HG03521 (cell line): Measurements from ENCODE around the gene TUBB4B.
"Not testable (repeated sequence)": the region's sequence is repeated elsewhere in the genome, so short reads cannot be mapped to it uniquely, and the experiment has no call there.

Experiments used
- ATAC-seq: cut with Tn5 transposase; IDR thresholded peaks from one replicate; pipeline ENCODE4 v1.9.1; 2021; ENCODE audit warnings: mild to moderate bottlenecking, moderate library complexity; ENCODE audit not compliant: unreplicated experiment

TUBB4B gene

GRCh38 chr9:137250329-137251193 lies 9.5 kb downstream of the TUBB4B start:
- no peak for ATAC-seq

GRCh38 chr9:137251194-137251461 lies 10.0 kb downstream of the TUBB4B start, which contains the start of gene STPG3:
Gene STPG3, plus strand, starts transcription at chr9:137251286. Its CDS starts 1 bp downstream, at chr9:137251287.
- ATAC-seq, result no peak

- no peak for ATAC-seq
Measured at GRCh38 chr9:137251490-137252268, 10.6 kb downstream of the TUBB4B start.

DNA sequence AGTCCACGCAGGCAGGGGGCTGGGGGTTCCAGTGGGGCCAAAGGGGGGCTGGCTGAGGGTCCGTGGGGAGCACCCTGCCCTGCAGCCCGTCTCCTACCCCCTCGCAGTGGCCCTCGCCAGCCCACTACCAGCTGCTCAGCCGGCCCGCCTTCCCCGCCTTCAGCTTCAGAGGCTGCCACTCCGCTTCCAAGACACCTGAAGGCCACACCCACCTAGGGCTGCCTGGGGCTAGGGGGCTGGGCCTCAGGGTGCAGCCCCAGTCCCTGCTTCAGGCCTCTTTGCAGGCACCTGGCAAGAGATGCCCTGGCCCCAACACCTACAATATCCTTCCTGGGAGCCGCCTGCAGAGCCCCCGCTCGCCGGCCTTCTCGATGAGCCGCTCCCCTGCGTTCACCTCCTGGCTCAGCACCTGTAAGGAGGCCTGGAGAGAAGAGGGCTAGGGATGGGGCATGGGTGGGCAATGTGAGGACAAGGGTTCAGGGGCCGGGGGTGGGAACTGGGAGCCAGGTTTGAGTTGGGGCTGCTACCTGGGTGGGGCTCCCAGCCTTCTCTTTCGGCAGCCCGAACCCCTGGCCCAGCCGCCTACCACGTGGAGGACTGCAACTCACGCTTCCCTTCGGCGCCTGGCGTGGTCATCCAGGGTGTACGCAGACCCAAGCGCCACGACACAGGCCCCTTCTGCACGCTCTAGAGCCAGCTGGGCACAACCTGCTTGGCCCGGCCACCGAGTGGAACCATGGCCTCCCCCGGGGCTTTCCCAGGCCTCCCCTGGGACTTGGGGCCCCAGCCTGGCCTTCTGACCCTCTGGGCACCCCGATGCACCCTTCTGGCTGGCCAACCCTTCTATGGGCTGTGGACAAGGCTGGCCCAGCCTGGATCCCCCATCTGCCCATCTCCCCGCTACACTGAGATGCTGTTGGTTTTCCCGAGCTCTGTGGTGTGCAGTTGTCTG lies 11.7 kb downstream of the TUBB4B start:
- no peak for ATAC-seq

DNA sequence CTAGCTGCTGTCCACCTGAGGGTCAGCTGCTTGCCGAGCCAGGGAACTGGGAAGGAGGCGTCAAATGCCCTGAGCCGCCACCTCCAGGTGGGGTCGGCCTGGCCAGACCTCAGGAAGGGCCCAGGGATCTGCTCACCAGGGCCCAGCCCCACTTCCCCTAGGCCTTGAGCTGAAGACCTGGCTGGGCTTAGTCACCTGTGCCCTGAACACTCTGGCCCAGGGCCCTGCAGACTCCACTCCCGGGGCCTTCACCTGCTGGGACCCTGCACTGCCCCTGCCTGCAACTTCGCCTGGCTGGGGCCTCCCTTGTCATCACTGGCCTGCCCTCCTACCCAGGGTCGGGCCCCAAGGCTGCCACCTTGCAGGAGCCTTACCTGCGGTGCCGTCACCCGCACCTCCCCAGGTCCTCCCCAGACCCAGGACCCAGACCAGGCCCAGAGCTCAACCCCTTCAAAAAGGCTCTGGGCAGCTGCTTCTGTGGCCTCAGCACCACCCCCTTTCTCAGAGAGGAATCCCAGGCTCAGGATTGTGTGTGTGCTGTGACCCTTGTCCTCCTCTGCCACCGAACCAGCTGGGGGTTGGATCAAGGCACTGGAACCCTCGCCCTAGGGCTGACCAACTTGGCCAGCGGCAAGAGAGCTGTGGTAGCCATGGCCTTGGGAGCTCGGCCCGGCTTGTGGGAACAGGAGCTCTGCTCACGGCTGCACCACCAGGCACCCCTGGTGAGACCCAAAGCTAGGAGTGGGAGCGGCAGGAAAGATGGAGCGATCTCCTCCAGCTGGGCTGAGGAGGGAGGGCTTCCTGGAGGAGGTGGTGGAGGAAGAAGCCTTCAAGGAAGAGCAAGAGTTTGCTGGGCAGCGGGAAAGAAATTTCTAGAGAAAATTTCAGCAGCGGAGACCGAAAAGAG lies 12.9 kb downstream of the TUBB4B start:
- ATAC-seq, result no peak

- peak; percentile 83 for ATAC-seq
Measured at GRCh38 chr9:137254624-137255447, 13.7 kb downstream of the TUBB4B start, which contains the start of gene NELFB. Gene NELFB, plus strand, starts transcription at chr9:137255327.

DNA sequence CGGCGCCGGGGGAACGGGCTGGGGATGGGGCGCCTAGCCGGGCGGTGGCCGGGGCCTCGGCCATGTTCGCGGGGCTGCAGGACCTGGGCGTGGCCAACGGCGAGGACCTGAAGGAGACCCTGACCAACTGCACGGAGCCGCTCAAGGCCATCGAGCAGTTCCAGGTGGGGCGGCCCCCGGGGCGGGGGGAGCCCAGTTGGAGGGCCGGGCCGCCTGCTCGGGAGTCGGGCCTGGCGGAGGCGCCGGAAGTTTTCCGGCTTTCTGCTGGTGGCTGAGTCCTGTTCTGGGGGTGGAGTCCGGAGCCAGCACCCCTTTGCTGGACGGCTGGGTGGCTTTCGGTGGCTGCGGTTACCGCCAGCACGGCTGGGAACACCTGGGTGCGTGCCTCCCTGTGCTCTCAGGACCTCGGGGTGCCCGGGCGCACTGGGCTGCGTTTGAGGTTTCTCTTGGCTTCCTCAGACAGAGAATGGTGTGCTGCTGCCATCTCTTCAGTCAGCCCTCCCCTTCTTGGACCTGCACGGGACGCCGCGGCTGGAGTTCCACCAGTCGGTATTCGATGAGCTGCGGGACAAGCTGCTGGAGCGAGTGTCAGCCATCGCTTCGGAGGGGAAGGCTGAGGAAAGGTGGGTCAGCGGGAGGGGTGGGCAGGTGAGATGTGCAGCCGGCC lies 14.5 kb downstream of the TUBB4B start:
- peak; percentile 1 for ATAC-seq

- ATAC-seq, result no peak
Measured at GRCh38 chr9:137256362-137256761, 15.3 kb downstream of the TUBB4B start.

- no peak for ATAC-seq
Measured at GRCh38 chr9:137256856-137257255, 15.8 kb downstream of the TUBB4B start.

DNA sequence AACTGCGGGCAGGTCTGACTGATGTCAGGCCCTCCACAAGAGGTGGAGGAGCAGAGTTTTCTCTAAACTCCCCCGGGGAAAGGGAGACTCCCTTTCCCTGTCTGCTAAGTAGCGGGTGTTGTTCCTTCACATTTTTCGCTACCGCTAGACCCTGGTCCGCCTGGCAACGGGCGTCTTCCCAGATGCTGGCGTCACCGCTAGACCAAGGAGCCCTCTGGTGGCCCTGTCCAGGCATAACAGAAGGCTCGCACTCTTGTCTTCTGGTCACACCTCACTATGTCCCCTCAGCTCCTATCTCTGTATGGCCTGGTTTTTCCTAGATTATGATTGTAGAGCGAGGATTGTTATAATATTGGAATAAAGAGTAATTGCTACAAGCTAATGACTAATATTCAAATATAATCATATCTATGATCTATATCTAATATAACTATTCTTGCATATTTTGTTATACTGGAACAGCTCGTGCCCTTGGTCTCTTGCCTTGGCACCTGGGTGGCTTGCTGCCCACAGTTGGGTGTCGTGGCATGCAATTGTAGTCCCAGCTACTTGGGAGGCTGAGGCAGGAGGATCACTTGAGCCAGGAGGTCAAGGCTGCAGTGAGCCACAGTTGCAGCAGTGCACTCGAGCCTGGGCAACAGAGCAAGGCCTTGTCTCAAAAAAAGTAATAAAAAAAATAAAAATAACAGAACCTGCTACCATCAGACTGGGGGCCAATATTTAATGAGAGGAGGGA lies 21.3 kb downstream of the TUBB4B start:
- ATAC-seq, result not testable (repeated sequence)

- no peak for ATAC-seq
Measured at GRCh38 chr9:137262909-137263285, 21.8 kb downstream of the TUBB4B start.

GRCh38 chr9:137263506-137263905 lies 22.4 kb downstream of the TUBB4B start:
- ATAC-seq, result no peak

GRCh38 chr9:137264067-137264466 lies 23.0 kb downstream of the TUBB4B start:
- ATAC-seq, result no peak

DNA sequence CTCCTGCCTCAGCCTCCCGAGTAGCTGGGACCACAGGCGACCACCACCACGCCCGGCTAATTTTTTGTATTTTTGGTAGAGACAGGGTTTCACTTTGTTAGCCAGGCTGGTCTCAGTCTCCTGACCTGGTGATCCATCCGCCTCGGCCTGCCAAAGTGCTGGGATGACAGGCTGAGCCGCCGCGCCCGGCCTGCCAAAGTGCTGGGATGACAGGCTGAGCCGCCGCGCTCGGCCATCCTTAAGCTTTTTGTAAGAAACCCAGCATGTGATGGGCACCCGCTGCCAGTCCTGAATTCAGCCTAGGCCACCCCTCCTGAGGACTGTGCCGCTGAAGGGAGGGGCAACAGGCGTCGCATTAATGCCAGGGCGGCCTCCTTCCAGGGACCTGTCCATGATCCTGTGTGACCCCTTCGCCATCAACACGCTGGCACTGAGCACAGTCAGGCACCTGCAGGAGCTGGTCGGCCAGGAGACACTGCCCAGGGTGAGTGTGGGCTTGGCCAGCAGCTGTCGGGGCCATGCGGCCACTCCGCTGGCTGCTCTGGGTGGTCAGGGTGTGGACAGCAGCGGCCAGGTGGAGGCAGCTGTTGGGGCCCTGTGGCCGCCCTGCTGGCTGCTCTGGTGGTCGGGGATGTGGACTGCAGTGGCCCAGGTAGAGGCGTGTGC lies 24.5 kb downstream of the TUBB4B start:
- ATAC-seq, result no peak

DNA sequence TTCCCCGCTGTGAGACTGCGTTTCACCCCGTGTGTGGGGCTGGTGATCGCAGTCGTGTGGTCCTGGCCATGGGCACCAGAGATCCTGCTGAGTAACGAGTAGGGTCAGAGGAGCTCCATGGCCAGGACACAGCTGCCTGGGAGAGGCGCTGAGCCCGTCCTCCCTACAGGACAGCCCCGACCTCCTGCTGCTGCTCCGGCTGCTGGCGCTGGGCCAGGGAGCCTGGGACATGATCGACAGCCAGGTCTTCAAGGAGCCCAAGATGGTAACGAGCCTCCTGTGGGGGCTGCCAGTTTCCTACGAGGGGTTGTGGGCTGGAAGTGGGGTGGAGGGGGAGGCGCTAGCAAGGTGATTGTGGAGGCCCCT lies 25.1 kb downstream of the TUBB4B start:
- no peak for ATAC-seq

DNA sequence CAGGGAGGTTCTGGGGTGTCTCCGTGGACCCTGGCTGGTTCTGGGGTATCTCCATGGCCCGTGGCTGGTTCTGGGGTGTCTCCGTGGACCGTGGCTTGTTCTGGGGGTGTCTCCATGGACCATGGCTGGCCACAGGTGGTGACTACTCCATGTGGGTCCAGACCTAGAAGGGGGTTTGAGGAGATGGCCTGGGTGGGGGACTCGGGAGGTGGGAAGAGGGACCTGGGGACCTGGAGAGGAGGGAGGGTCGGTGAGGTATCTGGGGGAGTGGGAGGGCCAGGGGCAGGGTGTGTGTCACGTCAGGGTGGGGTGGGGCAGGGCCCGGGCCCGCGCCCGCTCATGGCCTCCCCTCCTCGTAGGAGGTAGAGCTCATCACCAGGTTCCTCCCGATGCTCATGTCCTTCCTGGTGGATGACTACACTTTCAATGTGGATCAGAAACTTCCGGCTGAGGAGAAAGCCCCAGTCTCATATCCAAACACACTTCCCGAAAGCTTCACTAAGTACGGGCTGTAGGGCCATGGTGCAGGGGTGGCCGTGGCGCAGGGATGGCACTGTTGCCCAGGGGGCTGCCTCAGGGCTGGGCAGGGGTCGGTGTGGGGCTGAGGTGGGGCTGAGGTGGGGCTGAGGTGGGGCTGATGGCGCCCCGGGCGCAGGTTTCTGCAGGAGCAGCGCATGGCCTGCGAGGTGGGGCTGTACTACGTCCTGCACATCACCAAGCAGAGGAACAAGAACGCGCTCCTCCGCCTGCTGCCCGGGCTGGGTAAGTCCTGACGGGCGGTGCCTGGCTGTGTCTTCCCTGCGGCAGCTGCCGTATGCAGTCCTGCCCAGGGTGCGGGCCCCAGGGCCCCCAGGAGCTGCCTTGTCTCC lies 25.7 kb downstream of the TUBB4B start:
- no peak for ATAC-seq
